Neural progenitor cell (in vitro differentiated cells): ENCODE data around the gene CPNE2. TPM values are rescaled to one million over a fixed set of nuclear protein-coding genes. Genes with fewer than 3 reads are reported as not detected.

Experiments used
- DNase-seq: peaks from one replicate; pipeline ENCODE4 v3.0.0-alpha.2; 2016; ENCODE audit warnings: low spot score
- H2AFZ ChIP-seq: fragments of 200-600 bp; sonication (generic); replicated peaks from 2 replicates; pipeline ENCODE4 v1.6.1; 2016; ENCODE audit warnings: antibody characterized with exemption
- H3F3A ChIP-seq: fragments of 200-600 bp; sonication (generic); 2 replicates; pipeline ENCODE4 v1.6.1; 2016; ENCODE audit warnings: antibody characterized with exemption, low read depth
- H3K27ac ChIP-seq: fragments of 200-600 bp; sonication (generic); 2 replicates; pipeline ENCODE4 v1.5.1; 2016; ENCODE audit warnings: mild to moderate bottlenecking
- H3K27me3 ChIP-seq: fragments of 200-600 bp; sonication (generic); 2 replicates; pipeline ENCODE4 v1.6.1; 2016; ENCODE audit warnings: mild to moderate bottlenecking, moderate library complexity
- H3K36me3 ChIP-seq: fragments of 200-600 bp; sonication (generic); 2 replicates; pipeline ENCODE4 v1.5.1; 2016
- H3K4me1 ChIP-seq: fragments of 200-600 bp; sonication (generic); 2 replicates; pipeline ENCODE4 v1.6.1; 2016; ENCODE audit warnings: mixed run types
- H3K4me2 ChIP-seq: fragments of 200-600 bp; sonication (generic); 2 replicates; pipeline ENCODE4 v1.6.1; 2016
- H3K4me3 ChIP-seq: fragments of 200-600 bp; sonication (generic); 2 replicates; pipeline ENCODE4 v1.5.1; 2016
- H3K79me2 ChIP-seq: fragments of 200-600 bp; sonication (generic); 2 replicates; pipeline ENCODE4 v1.6.1; 2016; ENCODE audit warnings: low read depth
- H3K9ac ChIP-seq: fragments of 200-600 bp; sonication (generic); 2 replicates; pipeline ENCODE4 v1.6.1; 2016
- H3K9me3 ChIP-seq: fragments of 200-600 bp; sonication (generic); 2 replicates; pipeline ENCODE4 v1.5.1; 2016; ENCODE audit warnings: low read depth
- H4K20me1 ChIP-seq: fragments of 200-600 bp; sonication (generic); 2 replicates; pipeline ENCODE4 v1.6.1; 2016; ENCODE audit warnings: low read depth
- H3K27ac Mint-ChIP-seq: 3 replicates; pipeline ENCODE4 v1.8.0; 2021; ENCODE audit warnings: mixed read lengths
- H3K27me3 Mint-ChIP-seq: 2 replicates; pipeline ENCODE4 v1.8.0; 2022; ENCODE audit warnings: low read depth, mild to moderate bottlenecking, inconsistent platforms, moderate library complexity, mixed read lengths; ENCODE audit not compliant: insufficient read depth
- H3K36me3 Mint-ChIP-seq: 3 replicates; pipeline ENCODE4 v1.8.0; 2021; ENCODE audit warnings: mixed read lengths
- H3K4me1 Mint-ChIP-seq: 3 replicates; pipeline ENCODE4 v1.8.0; 2021; ENCODE audit warnings: mixed read lengths
- H3K4me3 Mint-ChIP-seq: 3 replicates; pipeline ENCODE4 v1.8.0; 2021; ENCODE audit warnings: mild to moderate bottlenecking, moderate library complexity, mixed read lengths
- H3K9me3 Mint-ChIP-seq: 3 replicates; pipeline ENCODE4 v1.8.0; 2020; ENCODE audit warnings: mixed read lengths
- EZH2 ChIP-seq: fragments of 200-600 bp; sonication (generic); IDR thresholded peaks from 2 replicates; pipeline ENCODE4 v1.6.1; 2017; ENCODE audit warnings: antibody characterized with exemption, mild to moderate bottlenecking, moderate library complexity
- EZH2phosphoT487 ChIP-seq: fragments of 200-600 bp; sonication (generic); IDR thresholded peaks from 2 replicates; pipeline ENCODE4 v1.6.1; 2017; ENCODE audit warnings: antibody characterized with exemption
- total RNA-seq: library from RNA; depleted of rRNA; stranded (reverse); fragments of >200 nt; gene quantifications from 2 replicates; pipeline ENCODE4 v1.2.3, GENCODE V29; 2015; ENCODE audit warnings: low replicate concordance
- TF ChIP-seq, protein P1 (sequence below): fragments of 200-600 bp; sonication (generic); IDR thresholded peaks from 2 replicates; pipeline ENCODE4 v1.5.1; 2017; ENCODE audit warnings: antibody characterized with exemption, mild to moderate bottlenecking

Gene CPNE2
- total RNA-seq, 1 donor from 2014 or later = 19.8 TPM

DNA sequence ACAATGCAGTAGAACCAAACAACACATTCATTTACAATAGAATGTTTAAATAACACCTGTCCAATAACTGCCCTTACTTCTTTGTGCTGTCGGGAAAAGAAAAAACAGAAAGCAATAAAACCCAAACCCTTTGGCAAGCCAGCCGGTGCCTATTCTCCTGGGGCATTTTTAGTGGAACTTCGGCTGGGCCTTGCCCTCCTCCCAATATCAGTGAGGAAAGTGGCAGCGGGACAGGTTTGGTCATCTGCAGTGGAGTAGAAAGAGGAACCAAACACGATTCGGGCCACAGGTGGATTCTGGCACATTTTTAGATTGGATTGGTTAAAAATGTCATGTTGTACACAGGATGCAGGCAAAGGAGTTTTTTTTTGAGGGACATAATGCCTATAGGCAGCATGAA, 61.5 kb downstream of the CPNE2 start:
- Histone ChIP-seq H3K36me3 (peaks cover 7% of the 10 kb centered on the region), H3K4me3 (no peak overlapping the region), H3K79me2 (no peaks in the 10 kb centered on the region), H3K4me2 (no peak overlapping the region), H3K9me3 (no peaks in the 10 kb centered on the region), H3K27me3 (no peaks in the 10 kb centered on the region), H3K4me1 (peaks cover 15% of the 10 kb centered on the region), H3F3A (peaks cover 9% of the 10 kb centered on the region), H4K20me1 (peaks cover 12% of the 10 kb centered on the region), H3K27ac (no peak overlapping the region), H3K9ac (no peak overlapping the region), H2AFZ (no peak overlapping the region)
- Mint-ChIP-seq H3K4me1 (peaks cover 19% of the 10 kb centered on the region), H3K27ac (no peak overlapping the region), H3K4me3 (peak overlapping the region; percentile 21), H3K27me3 (peaks cover 3% of the 10 kb centered on the region), H3K36me3 (peaks cover 41% of the 10 kb centered on the region), H3K9me3 (no peaks in the 10 kb centered on the region)
- DNase-seq = no peak
- TF ChIP-seq EZH2 = no peak
- no peak for TF ChIP-seq EZH2phosphoT487
- TF ChIP-seq, protein P1, sequence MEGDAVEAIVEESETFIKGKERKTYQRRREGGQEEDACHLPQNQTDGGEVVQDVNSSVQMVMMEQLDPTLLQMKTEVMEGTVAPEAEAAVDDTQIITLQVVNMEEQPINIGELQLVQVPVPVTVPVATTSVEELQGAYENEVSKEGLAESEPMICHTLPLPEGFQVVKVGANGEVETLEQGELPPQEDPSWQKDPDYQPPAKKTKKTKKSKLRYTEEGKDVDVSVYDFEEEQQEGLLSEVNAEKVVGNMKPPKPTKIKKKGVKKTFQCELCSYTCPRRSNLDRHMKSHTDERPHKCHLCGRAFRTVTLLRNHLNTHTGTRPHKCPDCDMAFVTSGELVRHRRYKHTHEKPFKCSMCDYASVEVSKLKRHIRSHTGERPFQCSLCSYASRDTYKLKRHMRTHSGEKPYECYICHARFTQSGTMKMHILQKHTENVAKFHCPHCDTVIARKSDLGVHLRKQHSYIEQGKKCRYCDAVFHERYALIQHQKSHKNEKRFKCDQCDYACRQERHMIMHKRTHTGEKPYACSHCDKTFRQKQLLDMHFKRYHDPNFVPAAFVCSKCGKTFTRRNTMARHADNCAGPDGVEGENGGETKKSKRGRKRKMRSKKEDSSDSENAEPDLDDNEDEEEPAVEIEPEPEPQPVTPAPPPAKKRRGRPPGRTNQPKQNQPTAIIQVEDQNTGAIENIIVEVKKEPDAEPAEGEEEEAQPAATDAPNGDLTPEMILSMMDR = no peak

DNA sequence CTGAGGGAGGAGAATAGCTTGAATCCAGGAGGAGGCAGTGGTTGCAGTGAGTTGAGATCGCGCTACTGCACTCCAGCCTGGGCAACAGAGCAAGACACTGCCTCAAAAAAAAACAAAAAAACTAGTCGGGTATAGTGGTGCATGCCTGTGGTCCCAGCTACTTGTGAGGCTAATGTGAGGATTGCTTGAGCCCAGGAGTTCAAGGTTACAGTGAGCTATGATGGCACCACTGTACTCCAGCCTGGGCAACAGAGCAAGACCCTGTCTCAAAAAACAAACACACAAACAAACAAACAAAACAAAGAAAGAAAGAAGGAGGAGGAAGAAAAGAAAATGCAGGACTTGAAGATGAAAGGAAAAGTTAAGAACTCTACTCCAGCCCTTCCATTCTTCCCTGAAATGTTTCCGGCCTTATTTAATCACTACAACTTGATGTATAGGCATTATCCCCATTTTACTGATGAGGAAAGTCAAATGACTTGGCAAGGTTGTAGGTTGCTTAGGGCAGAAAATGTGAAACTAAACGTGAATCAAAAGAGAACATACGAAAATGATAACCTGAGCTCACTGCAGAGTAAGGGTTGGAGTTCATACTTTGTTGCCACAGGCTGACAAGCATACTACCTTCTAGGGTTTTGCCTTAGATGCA, 63.4 kb downstream of the CPNE2 start:
- Histone ChIP-seq H4K20me1 (peaks cover 12% of the 10 kb centered on the region), H2AFZ (no peak overlapping the region), H3K4me3 (no peak overlapping the region), H3K4me1 (peaks cover 14% of the 10 kb centered on the region), H3K27ac (no peak overlapping the region), H3K79me2 (no peaks in the 10 kb centered on the region), H3K36me3 (peaks cover 7% of the 10 kb centered on the region), H3K27me3 (no peaks in the 10 kb centered on the region), H3K9ac (no peak overlapping the region), H3F3A (peaks cover 4% of the 10 kb centered on the region), H3K9me3 (no peaks in the 10 kb centered on the region), H3K4me2 (no peak overlapping the region)
- Mint-ChIP-seq H3K4me3 (no peak overlapping the region), H3K4me1 (peaks cover 14% of the 10 kb centered on the region), H3K27ac (no peak overlapping the region), H3K27me3 (no peaks in the 10 kb centered on the region), H3K36me3 (peaks cover 47% of the 10 kb centered on the region), H3K9me3 (no peaks in the 10 kb centered on the region)
- no peak for TF ChIP-seq EZH2
- TF ChIP-seq, protein P1 = no peak
- TF ChIP-seq EZH2phosphoT487 = no peak
- no peak for DNase-seq

DNA sequence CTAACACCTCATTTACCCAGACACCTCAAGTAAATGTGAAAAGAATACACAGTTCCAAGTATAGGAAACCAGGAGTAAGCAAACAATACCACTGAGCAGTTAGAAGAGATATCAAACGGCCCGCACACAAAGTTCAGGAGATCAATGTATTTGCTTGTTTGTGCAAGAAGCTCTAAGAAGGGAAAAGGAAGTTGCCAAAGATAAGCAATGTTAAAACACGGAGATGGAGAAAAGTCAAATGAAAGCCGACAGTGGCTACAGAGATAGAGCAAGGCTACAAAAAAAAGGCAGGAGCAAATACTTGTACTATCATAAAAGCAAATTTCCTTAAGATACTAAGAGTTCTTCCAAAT, 63.9 kb downstream of the CPNE2 start:
- peaks cover 9% of the 10 kb centered on the region for H3K4me1 ChIP-seq
- H3K9me3 ChIP-seq = no peaks in the 10 kb centered on the region
- H3K4me2 ChIP-seq = no peak overlapping the region
- no peak overlapping the region for H3K4me3 ChIP-seq
- Mint-ChIP-seq H3K36me3 (peaks cover 47% of the 10 kb centered on the region), H3K27me3 (no peaks in the 10 kb centered on the region), H3K9me3 (no peaks in the 10 kb centered on the region), H3K4me1 (peaks cover 9% of the 10 kb centered on the region), H3K4me3 (no peak overlapping the region), H3K27ac (no peak overlapping the region)
- no peak for DNase-seq
- H3F3A ChIP-seq = peaks cover 4% of the 10 kb centered on the region
- H3K27me3 ChIP-seq = no peaks in the 10 kb centered on the region
- H3K27ac ChIP-seq = no peak overlapping the region
- H3K9ac ChIP-seq = no peak overlapping the region
- no peak overlapping the region for H2AFZ ChIP-seq
- H4K20me1 ChIP-seq = peaks cover 9% of the 10 kb centered on the region
- no peaks in the 10 kb centered on the region for H3K79me2 ChIP-seq
- H3K36me3 ChIP-seq = peaks cover 7% of the 10 kb centered on the region
- TF ChIP-seq, protein P1 = no peak
- TF ChIP-seq EZH2phosphoT487 (no peak), EZH2 (no peak)
